PC-3 (cell line): ENCODE measurements around the gene CHD2.

Experiments used
- CTCF ChIP-seq: fragments of 300-600 bp; sonication (generic); conservative IDR thresholded peaks from 2 replicates; pipeline ENCODE4 v1.5.1; 2017; ENCODE audit warnings: antibody characterized with exemption, low read depth, mild to moderate bottlenecking, low read length
- EZH2phosphoT487 ChIP-seq: fragments of 300-600 bp; sonication (generic); IDR thresholded peaks from 2 replicates; pipeline ENCODE4 v1.6.1; 2018; ENCODE audit warnings: mild to moderate bottlenecking, antibody characterized with exemption, low read length, borderline replicate concordance

GRCh38 chr15:93047621-93048425 lies 147.7 kb downstream of the CHD2 start:
- TF ChIP-seq CTCF (no peak), EZH2phosphoT487 (no peak)
